ENCODE measurements around the gene SLC1A5. TPM values are rescaled to one million over a fixed set of nuclear protein-coding genes. Genes with fewer than 3 reads are reported as not detected.
A peak's percentile ranks its signal among the peaks of the same experiment; 100 is the strongest.

SLC1A5 gene
- polyA plus RNA-seq, 1 donor from 2014 or later = 1.1 TPM

- H4K20me1 ChIP-seq (ENCODE audit: insufficient read depth) = peaks cover 18% of the 10 kb centered on the region
- no peak overlapping the region for H2AFZ ChIP-seq (ENCODE audit: low read depth, low read length)
- H3F3A ChIP-seq (ENCODE audit: insufficient read depth, low read length, poor library complexity, severe bottlenecking) = no peaks in the 10 kb centered on the region
- H3K9me2 ChIP-seq (ENCODE audit: insufficient read depth, low read length) = no peaks in the 10 kb centered on the region
- TF ChIP-seq MXI1 (conservative IDR thresholded peaks at IDR 0.05; ENCODE audit: poor library complexity, severe bottlenecking) (no peak), REST (IDR thresholded peaks at IDR 0.05; ENCODE audit: borderline replicate concordance) (no peak), RAD21 (conservative IDR thresholded peaks at IDR 0.05) (no peak), CTCF (IDR thresholded peaks at IDR 0.05; ENCODE audit: poor library complexity, severe bottlenecking) (no peak), SMC3 (conservative IDR thresholded peaks at IDR 0.05; ENCODE audit: poor library complexity) (no peak), POLR2AphosphoS5 (IDR thresholded peaks at IDR 0.05) (no peak), EZH2 (IDR thresholded peaks at IDR 0.05; ENCODE audit: borderline replicate concordance, insufficient read depth, low read length, poor library complexity, severe bottlenecking) (no peak), TAF1 (IDR thresholded peaks at IDR 0.05; ENCODE audit: low read depth) (no peak), EP300 (conservative IDR thresholded peaks at IDR 0.05; ENCODE audit: poor library complexity, severe bottlenecking) (no peak)
- no peak overlapping the region for H3K4me3 ChIP-seq (ENCODE audit: low read length)
- no peaks in the 10 kb centered on the region for H3K27me3 ChIP-seq (ENCODE audit: insufficient read depth, low read depth, low read length)
- peaks cover 11% of the 10 kb centered on the region for H3K79me2 ChIP-seq (replicated peaks; ENCODE audit: insufficient read depth, low read length)
- no peak overlapping the region for H3K27ac ChIP-seq (ENCODE audit: low read length)
- H3K4me2 ChIP-seq (ENCODE audit: low read length) = no peak overlapping the region
- H3K9me3 ChIP-seq (ENCODE audit: low read length) = no peaks in the 10 kb centered on the region
- H3K9ac ChIP-seq (ENCODE audit: low read length) = no peak overlapping the region
- no peaks in the 10 kb centered on the region for H3K36me3 ChIP-seq (ENCODE audit: insufficient read depth, low read length)
Measured at GRCh38 chr19:46729696-46730095, 58.7 kb downstream of the SLC1A5 start.

- Histone ChIP-seq H2AFZ (ENCODE audit: low read depth, low read length) (no peak overlapping the region), H3K9me2 (ENCODE audit: insufficient read depth, low read length) (no peaks in the 10 kb centered on the region), H3K4me2 (ENCODE audit: low read length) (no peak overlapping the region), H3K9ac (ENCODE audit: low read length) (no peak overlapping the region), H3K36me3 (ENCODE audit: insufficient read depth, low read length) (peaks cover 3% of the 10 kb centered on the region), H3K27ac (ENCODE audit: low read length) (no peak overlapping the region), H3K4me3 (ENCODE audit: low read length) (no peak overlapping the region), H4K20me1 (ENCODE audit: insufficient read depth) (peaks cover 18% of the 10 kb centered on the region), H3K9me3 (ENCODE audit: low read length) (no peaks in the 10 kb centered on the region), H3K27me3 (ENCODE audit: insufficient read depth, low read depth, low read length) (no peaks in the 10 kb centered on the region), H3F3A (ENCODE audit: insufficient read depth, low read length, poor library complexity, severe bottlenecking) (no peaks in the 10 kb centered on the region), H3K79me2 (replicated peaks; ENCODE audit: insufficient read depth, low read length) (peaks cover 6% of the 10 kb centered on the region)
- TF ChIP-seq EZH2 (IDR thresholded peaks at IDR 0.05; ENCODE audit: borderline replicate concordance, insufficient read depth, low read length, poor library complexity, severe bottlenecking) = no peak
- TF ChIP-seq SMC3 (conservative IDR thresholded peaks at IDR 0.05; ENCODE audit: poor library complexity) = peak; percentile 75
- TF ChIP-seq POLR2AphosphoS5 (IDR thresholded peaks at IDR 0.05) = no peak
- peak; percentile 70 for TF ChIP-seq RAD21 (conservative IDR thresholded peaks at IDR 0.05)
- TF ChIP-seq MXI1 (conservative IDR thresholded peaks at IDR 0.05; ENCODE audit: poor library complexity, severe bottlenecking) = no peak
- peak; percentile 81 for TF ChIP-seq CTCF (IDR thresholded peaks at IDR 0.05; ENCODE audit: poor library complexity, severe bottlenecking)
Measured at GRCh38 chr19:46728693-46729339, 59.6 kb downstream of the SLC1A5 start.
